ENCODE data around the gene SPARCL1.
"Not testable (repeated sequence)": the region's sequence is repeated elsewhere in the genome, so short reads cannot be mapped to it uniquely, and the experiment has no call there.

The SPARCL1 gene

DNA sequence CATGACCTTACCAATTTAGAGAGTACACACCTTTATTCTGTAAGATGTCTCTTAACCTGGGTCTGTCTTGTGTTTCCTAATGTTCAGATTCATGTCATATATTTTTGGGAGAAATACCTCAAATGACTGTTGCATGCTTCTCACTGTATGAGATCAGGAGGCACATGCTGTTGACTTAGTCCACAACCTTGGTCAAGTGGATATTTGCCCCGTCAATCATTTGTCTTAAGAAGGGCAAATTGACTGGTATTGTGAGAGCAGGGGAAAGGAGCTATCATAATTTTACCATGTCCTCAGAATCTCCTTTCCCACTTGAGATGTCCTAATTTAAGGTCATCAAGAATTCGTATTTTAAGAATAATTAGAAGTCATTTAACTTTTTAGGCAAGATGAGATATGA lies 95.8 kb downstream of the SPARCL1 start:
- no peak for DNase-seq

DNA sequence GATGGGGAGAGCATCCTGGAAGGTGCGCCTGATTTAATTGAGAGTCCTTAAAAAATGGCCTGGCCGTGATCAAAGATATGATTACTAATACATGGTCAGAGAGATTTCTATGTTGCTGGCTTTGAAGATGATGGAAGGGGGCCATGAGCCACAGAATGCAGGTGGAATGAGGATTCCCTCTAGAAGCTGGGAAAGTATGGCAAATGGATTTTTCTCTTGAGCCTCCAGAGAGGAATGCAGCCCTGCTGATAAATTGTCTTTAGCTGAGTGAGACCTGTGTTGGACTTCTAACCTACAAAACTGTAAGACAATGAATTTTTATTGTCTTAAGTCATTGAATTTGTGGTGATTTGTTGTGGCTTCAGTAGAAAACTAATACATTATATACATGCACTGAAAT lies 99.1 kb downstream of the SPARCL1 start:
- DNase-seq = no peak

DNA sequence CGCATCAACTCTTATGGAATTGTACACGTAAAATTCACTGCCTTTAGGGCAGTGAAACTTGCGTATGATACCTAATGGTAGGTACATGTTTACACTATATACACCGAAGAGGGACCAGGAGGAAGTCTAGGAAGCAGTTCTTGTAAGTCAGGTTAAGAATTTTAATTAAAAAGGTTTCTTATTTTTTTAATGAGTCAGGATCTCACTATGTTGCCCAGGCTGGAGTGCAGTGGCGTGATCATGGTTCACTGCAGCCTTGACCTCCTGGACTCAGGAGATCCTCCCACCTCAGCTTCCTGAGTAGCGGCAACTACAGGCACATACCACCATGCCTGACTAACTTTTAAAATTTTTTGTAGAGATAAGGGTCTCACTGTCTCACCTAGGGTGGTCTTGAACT lies 100.2 kb downstream of the SPARCL1 start:
- no peak for DNase-seq

DNA sequence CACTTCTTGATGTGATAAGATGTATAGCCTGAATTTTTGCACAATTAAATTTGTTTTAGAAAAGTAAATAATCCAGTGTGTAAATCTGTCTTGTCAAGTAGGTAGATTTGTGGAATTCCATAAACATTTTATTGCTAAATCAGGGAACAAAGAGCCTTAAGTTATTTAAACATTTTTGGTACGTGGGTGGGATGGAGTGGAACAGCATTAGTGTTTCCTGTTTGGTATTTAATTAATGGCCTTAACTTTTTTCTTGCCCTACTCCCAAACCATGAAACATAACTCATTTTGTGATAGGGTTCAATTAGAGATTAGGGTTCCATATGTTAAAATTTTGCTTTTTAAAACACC lies 101.7 kb downstream of the SPARCL1 start:
- DNase-seq = no peak

DNA sequence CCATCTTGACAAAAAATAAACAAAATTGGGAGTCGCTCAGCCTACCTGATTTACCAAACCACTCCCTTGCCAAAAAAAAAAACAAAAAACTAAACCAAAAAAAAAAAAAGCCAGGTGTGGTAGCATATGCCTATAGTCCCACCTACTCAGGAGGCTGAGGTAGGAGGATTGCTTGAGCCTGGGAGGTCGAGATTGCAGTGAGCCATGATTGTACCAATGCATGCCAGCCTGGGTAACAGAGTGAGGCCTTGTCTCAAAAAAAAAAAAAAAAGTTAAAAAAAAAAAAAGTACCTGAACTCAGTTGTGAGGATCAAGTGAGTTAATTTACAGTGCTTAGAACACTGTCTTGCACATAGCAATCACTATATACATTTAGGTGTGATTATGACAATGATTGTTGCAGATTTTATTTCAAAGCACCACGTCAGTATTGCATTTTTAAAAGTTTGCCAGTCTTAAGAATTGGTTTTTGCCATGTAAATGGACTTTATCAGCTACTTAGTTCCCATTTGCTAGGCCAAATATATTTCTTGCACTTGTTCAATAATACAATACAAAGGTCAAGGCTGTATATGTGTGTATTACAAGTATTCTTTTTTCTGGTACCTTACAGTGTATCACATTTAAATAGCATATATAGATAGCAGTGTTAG lies 102.2 kb downstream of the SPARCL1 start:
- no peak for DNase-seq

DNA sequence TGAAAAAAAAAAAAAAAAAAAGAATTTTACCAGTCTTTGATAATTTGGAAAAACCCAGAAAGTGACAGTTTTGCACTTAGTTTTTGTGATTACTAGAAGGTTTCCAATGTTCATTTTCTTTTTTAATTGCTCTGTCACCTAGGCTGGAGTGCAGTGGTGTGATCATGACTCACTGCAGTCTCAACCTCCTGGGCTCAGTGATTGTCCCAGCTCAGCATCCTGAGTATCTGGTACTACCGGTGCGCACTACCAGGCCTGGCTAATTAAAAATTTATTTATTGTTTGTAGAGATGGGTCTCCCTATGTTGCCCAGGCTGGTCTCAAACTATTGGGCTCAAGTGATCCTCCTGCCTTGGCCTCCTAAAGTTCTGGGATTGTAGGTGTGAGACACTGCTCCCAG lies 103.5 kb downstream of the SPARCL1 start:
- DNase-seq = no peak

DNA sequence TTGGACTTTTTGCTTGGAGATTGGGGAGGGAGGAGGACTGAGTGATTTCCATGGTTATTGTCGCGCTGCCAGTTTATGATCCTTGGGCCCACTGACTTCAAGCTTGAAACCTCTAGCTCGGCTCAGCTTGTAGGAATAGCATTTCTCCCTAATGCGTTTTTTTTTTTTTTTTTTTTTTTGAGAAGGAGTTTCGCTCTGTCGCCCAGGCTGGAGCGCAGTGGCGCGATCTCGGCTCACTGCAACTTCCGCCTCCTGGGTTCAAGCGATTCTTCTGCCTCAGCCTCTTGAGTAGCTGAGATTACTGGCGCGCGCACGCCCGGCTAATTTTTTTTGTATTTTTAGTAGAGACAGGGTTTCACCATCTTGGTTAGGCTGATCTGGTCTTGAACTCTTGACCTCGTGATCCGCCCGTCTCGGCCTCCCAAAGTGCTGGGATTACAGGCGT lies 105.1 kb downstream of the SPARCL1 start:
- DNase-seq = not testable (repeated sequence)

Measured in T-helper 9 cell (primary cell).